Esophagus squamous epithelium (tissue), 5 donors: ENCODE measurements around the gene UGT1A6. TPM values are rescaled to one million over a fixed set of nuclear protein-coding genes. Genes with fewer than 3 reads are reported as not detected.
A peak's percentile ranks its signal among the peaks of the same experiment; 100 is the strongest.

Experiments used
- DNase-seq: peaks from one replicate; lab custom pipeline; 2025; lab: John Stamatoyannopoulos, UW
- H3K27ac ChIP-seq, 4 donors: fragments of 200-600 bp; sonication (generic); one replicate each; pipeline ENCODE4 v1.5.1; 2016 to 2019; ENCODE audit warnings: mild to moderate bottlenecking in 1 of 4
- H3K27me3 ChIP-seq, 4 donors: fragments of 200-600 bp; sonication (generic); 1 replicate in 3 of 4; 2 replicates in 1 of 4; pipeline versions ENCODE4 v1.5.1 to v1.6.0; 2017 to 2021; ENCODE audit warnings: antibody characterized with exemption in 1 of 4
- H3K36me3 ChIP-seq, 3 donors: fragments of 200-600 bp; sonication (generic); one replicate each; pipeline ENCODE4 v1.5.1; 2016 to 2019
- H3K4me1 ChIP-seq, 3 donors: fragments of 200-600 bp; sonication (generic); one replicate each; pipeline ENCODE4 v1.5.1; 2017 to 2019
- H3K4me3 ChIP-seq, 4 donors: fragments of 200-600 bp; sonication (generic); 1 replicate in 3 of 4; 2 replicates in 1 of 4; pipeline ENCODE4 v1.5.1; 2016 to 2019; ENCODE audit warnings: mild to moderate bottlenecking in 2 of 4, moderate library complexity in 1 of 4
- H3K9me3 ChIP-seq, 3 donors: fragments of 200-600 bp; sonication (generic); one replicate each; pipeline ENCODE4 v1.5.1; 2016 to 2019
- POLR2A ChIP-seq, 4 donors: fragments of 450-650 bp; IDR thresholded peaks; one replicate each; pipeline ENCODE4 v1.6.1; 2017; ENCODE audit warnings: antibody characterized with exemption in 4 of 4, mild to moderate bottlenecking in 4 of 4, moderate library complexity in 3 of 4
- WGBS, 2 donors: methylation state at CpG; one replicate each; pipeline ENCODE4 v1.1.5; 2018; 5-methylcytosine and 5-hydroxymethylcytosine counted together
- intact Hi-C: fragments of 100-400 bp; cut with DNase I; formaldehyde crosslinking; loops from one replicate; pipeline ENCODE4 v1.15.0; 2022
- total RNA-seq, 4 donors: library from RNA; depleted of rRNA; stranded (reverse); fragments of >200 nt; gene quantifications; one replicate each; pipeline ENCODE4 v1.1.0, GENCODE V29; 2016
- TF ChIP-seq, protein P1 (sequence below), 6 experiments: fragments of 450-650 bp in 4 of 6; fragments of 200-600 bp in 2 of 6; sonication (generic) in 2 of 6; IDR thresholded peaks; one replicate each; pipeline ENCODE4 v1.5.1; 2016 to 2019; ENCODE audit warnings: antibody characterized with exemption in 6 of 6, mild to moderate bottlenecking in 4 of 6, moderate library complexity in 4 of 6
- donor health status: DM: yes; HTN: yes; CAD: no.

UGT1A6 gene
- total RNA-seq, 4 donors from 2014 or later = 30.8 to 67.1 (median 61.3) TPM

DNA sequence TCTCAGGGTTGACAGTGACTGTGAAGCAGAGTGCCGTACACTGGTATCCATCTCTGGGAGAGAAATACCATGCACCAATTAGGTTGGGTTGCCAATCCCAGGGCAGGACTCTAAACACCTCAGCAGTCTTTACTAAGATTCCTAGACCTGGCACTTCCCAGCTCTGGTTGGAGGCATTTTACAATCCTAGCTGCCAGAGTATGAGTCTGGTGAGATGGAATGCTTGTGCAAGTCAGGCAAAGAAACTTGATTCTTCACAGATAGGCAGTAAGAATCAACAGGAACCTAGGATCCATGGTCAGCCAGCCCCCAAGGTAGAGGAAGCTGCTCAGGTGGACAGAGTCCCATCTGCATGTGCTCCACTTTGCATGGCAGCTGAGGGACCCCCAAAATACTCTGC is 14.0 kb downstream of the UGT1A6 start:
- DNase-seq = no peak
- Histone ChIP-seq H3K36me3 (no peaks in the 10 kb centered on the region), H3K9me3 (no peaks in the 10 kb centered on the region), H3K4me1 (peaks cover 0 to 66% (median 12%) of the 10 kb centered on the region in 3 donors), H3K27me3 (no peaks in the 10 kb centered on the region), H3K27ac (peak overlapping the region; percentile 38 to 87 (median 79)), H3K4me3 (no peak overlapping the region)
- 14 to 45% methylated on average over 1 of the region's 1 CpG for WGBS, 2 donors
- TF ChIP-seq POLR2A (IDR thresholded peaks at IDR 0.05) = no peak
- TF ChIP-seq, protein P1, sequence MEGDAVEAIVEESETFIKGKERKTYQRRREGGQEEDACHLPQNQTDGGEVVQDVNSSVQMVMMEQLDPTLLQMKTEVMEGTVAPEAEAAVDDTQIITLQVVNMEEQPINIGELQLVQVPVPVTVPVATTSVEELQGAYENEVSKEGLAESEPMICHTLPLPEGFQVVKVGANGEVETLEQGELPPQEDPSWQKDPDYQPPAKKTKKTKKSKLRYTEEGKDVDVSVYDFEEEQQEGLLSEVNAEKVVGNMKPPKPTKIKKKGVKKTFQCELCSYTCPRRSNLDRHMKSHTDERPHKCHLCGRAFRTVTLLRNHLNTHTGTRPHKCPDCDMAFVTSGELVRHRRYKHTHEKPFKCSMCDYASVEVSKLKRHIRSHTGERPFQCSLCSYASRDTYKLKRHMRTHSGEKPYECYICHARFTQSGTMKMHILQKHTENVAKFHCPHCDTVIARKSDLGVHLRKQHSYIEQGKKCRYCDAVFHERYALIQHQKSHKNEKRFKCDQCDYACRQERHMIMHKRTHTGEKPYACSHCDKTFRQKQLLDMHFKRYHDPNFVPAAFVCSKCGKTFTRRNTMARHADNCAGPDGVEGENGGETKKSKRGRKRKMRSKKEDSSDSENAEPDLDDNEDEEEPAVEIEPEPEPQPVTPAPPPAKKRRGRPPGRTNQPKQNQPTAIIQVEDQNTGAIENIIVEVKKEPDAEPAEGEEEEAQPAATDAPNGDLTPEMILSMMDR (IDR thresholded peaks at IDR 0.05) = no peak
- intact Hi-C loops = no loop called here

DNA sequence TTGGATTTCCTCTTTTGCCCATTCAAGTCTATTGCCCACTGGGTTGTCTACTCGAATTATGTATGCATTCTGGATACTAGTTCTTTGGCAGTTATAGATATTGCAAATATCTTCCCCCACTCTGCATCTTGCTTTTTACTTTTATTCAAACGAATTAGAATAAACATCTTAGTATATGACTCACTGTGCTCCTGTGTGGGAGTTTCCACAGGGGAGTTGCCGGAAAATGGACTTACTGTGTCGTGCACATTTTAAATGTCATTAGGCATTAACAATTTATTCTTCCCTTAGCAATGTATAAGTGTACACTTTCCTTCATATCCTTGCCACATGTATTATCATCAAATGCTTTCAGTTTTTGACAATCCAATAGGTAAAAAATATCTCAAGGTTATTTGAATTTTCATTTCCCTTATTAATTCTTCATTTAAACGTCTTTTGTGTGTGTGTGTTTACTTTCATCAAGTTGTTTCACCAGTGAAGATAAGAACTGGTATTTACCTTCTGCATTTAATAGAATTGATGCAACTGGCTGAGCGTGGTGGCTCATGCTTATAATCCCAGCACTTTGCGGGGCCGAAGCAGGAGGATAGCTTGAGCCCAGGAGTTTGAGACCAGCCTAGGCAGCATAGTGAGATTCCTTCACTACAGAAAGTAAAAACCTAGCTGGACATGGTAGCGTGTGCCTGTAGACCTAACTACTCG is 15.4 kb downstream of the UGT1A6 start:
- no peak for DNase-seq
- no peak for TF ChIP-seq POLR2A (IDR thresholded peaks at IDR 0.05)
- TF ChIP-seq, protein P1 (IDR thresholded peaks at IDR 0.05) = no peak
- Histone ChIP-seq H3K4me3 (no peak overlapping the region), H3K27ac (peak overlapping the region; percentile 58 to 87 (median 79)), H3K4me1 (peaks cover 0 to 63% (median 12%) of the 10 kb centered on the region in 3 donors), H3K9me3 (no peaks in the 10 kb centered on the region), H3K36me3 (no peaks in the 10 kb centered on the region), H3K27me3 (no peaks in the 10 kb centered on the region)
- 48 to 62% methylated on average over 10 of the region's 10 CpGs for WGBS, 2 donors
- intact Hi-C loops = no loop called here

DNA sequence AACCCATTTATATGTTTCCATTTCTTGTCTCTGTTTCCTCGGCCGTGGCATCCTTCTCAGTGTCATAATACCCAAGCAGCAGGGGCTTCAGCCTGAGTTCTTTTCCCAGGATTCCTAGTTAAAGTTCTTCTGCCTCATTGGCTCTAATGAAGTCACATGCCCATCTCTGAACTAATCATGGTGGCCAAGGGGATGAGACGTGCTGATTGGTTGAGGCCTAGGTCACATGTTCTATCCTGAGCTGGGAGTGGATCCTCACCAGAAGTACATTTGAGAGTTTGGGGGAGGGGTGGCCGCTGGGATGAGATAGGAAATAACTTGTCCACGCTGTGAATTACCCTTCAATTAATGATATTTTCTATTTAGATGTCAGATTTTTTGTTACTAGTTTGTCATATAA is 16.3 kb downstream of the UGT1A6 start:
- intact Hi-C loops = no loop called here
- Histone ChIP-seq H3K27ac (peak overlapping the region in 3 of 4 donors; percentile 73 to 87 (median 84)), H3K36me3 (no peaks in the 10 kb centered on the region), H3K9me3 (no peaks in the 10 kb centered on the region), H3K4me3 (no peak overlapping the region), H3K4me1 (peaks cover 0 to 62% (median 12%) of the 10 kb centered on the region in 3 donors), H3K27me3 (no peaks in the 10 kb centered on the region)
- no peak for TF ChIP-seq POLR2A (IDR thresholded peaks at IDR 0.05)
- TF ChIP-seq, protein P1 (IDR thresholded peaks at IDR 0.05) = no peak
- DNase-seq = no peak
- 83 to 86% methylated on average over 5 of the region's 5 CpGs for WGBS, 2 donors

DNA sequence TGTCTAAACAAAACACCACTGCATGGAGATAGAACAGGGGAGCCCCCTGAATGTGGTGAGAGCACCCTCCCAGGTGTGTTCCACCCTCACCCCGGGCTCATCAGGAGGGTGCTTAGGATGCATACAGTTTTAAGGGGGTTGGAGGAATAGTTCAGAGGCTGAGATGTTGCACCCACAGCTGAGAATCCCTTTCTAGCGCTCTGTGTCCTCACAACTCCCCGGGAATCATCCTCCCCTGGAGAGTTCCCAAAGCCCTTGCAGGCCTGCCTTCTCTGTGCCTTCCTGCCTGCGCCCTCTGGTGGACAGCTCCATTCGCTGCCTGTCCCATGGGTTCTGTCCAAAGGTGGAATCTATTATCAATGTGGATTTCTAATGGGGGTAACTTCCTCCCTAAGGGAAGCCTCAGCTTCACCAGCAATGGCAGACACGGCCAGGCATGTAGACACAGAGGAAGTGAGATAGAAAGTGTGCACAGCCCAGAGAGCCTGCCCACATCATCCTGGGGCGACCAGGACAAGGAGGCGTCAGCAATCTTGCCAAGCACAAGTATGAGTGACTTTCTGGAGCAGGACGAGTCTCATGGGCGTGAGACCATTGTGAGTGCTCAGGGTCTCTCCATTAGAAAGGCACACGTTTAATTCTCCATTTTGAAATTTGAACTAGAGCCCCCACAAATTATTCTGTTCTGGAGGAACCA is 18.8 kb downstream of the UGT1A6 start:
- no peaks in the 10 kb centered on the region for H3K9me3 ChIP-seq

More for the DNA sequence above, 18.8 kb downstream of the UGT1A6 start:
- no peak overlapping the region for H3K4me3 ChIP-seq
- intact Hi-C loops = loop anchor here (10.0 kb wide), 1 partner anchor 237 kb away; no protein-coding TSS in a partner anchor
- H3K27me3 ChIP-seq = no peaks in the 10 kb centered on the region
- H3K4me1 ChIP-seq = peaks cover 0 to 40% (median 12%) of the 10 kb centered on the region in 3 donors
- no peak for TF ChIP-seq POLR2A (IDR thresholded peaks at IDR 0.05)
- TF ChIP-seq, protein P1 (IDR thresholded peaks at IDR 0.05) = peak in 5 of 6 experiments; percentile 81 to 93 (median 86)
- peak; percentile 14 for DNase-seq
- 28 to 29% methylated on average over 8 to 11 of the region's 11 CpGs for WGBS, 2 donors
- H3K36me3 ChIP-seq = no peaks in the 10 kb centered on the region
- H3K27ac ChIP-seq = peak overlapping the region in 3 of 4 donors; percentile 10 to 60 (median 36)
